Body of pancreas (tissue), 4 donors: Measurements from ENCODE around the gene SCN7A.

Experiments used
- POLR2A ChIP-seq, 3 donors: fragments of 450-650 bp; IDR thresholded peaks; one replicate each; pipeline ENCODE4 v1.6.1; 2016; ENCODE audit warnings: antibody characterized with exemption in 3 of 3, mild to moderate bottlenecking in 2 of 3
- TF ChIP-seq, protein P1 (sequence below), 7 experiments: fragments of 450-650 bp in 4 of 7; fragments of 200-600 bp in 3 of 7; sonication (generic) in 3 of 7; IDR thresholded peaks; one replicate each; pipeline ENCODE4 v1.5.1; 2016 to 2019; ENCODE audit warnings: antibody characterized with exemption in 7 of 7

DNA sequence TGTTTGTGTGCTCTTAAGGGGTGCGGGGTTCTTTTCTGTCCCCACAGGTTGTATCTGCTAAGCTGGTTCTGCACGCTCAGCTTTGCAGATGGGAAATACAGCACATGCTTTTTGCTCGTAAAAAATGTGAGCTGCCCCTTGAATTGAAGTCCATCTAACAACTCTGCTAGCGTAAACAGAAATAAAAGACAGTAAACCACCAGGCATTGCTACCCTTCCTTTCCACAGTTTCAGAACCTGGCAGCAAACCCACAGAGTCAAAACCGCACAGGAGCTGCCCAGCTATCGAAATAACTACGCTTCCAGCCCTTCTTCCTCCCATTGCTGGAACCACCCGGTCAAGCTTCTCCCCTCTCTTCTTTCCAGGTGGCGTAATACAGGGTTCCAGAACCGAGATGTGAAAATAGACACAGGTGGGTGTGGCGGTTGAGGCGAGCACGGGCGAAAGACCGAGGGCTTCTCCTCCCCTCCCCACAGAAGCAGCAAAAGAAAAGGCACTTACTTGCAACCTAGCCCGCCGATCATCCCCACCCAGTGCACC, 118.8 kb downstream of the SCN7A start:
- TF ChIP-seq, protein P1, sequence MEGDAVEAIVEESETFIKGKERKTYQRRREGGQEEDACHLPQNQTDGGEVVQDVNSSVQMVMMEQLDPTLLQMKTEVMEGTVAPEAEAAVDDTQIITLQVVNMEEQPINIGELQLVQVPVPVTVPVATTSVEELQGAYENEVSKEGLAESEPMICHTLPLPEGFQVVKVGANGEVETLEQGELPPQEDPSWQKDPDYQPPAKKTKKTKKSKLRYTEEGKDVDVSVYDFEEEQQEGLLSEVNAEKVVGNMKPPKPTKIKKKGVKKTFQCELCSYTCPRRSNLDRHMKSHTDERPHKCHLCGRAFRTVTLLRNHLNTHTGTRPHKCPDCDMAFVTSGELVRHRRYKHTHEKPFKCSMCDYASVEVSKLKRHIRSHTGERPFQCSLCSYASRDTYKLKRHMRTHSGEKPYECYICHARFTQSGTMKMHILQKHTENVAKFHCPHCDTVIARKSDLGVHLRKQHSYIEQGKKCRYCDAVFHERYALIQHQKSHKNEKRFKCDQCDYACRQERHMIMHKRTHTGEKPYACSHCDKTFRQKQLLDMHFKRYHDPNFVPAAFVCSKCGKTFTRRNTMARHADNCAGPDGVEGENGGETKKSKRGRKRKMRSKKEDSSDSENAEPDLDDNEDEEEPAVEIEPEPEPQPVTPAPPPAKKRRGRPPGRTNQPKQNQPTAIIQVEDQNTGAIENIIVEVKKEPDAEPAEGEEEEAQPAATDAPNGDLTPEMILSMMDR (IDR thresholded peaks at IDR 0.05) = no peak
- no peak for TF ChIP-seq POLR2A (IDR thresholded peaks at IDR 0.05)
